Activated naive CD8-positive, alpha-beta T cell treated with anti-CD3 and anti-CD28 coated beads, Interleukin-2, amount 50 U/mL, for 16 hours (primary cell): ENCODE data around the gene NADSYN1.

Experiments
- DNase-seq: peaks from one replicate; pipeline ENCODE4 v3.0.0-alpha.2; 2020; ENCODE audit warnings: low read depth, low spot score

NADSYN1 gene

DNA sequence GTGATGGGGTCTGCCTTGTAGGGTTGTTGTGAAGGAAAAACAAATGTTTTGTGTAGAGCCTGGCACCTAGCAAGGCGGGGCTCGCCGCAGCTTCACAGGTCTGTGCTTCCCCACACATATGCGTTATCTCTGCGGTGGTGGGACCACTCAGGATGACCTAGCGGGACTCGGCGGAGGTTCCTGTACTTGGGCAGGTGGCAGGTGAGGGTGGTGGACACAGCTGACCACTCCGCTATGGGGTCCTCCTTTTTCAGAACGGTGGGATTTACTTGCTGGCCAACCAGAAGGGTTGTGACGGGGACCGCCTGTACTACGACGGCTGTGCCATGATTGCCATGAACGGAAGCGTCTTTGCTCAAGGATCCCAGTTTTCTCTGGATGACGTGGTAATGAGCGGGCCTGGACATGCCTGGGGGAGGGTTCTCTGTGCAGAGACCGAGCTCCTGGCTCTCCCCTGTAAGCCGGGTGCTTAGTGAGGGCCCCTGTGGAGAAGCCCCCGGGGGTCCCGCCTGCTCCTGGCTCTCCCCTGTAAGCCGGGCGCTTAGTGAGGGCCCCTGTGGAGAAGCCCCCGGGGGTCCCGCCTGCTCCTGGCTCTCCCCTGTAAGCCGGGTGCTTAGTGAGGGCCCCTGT, 21.3 kb downstream of the NADSYN1 start:
- no peak for DNase-seq

DNA sequence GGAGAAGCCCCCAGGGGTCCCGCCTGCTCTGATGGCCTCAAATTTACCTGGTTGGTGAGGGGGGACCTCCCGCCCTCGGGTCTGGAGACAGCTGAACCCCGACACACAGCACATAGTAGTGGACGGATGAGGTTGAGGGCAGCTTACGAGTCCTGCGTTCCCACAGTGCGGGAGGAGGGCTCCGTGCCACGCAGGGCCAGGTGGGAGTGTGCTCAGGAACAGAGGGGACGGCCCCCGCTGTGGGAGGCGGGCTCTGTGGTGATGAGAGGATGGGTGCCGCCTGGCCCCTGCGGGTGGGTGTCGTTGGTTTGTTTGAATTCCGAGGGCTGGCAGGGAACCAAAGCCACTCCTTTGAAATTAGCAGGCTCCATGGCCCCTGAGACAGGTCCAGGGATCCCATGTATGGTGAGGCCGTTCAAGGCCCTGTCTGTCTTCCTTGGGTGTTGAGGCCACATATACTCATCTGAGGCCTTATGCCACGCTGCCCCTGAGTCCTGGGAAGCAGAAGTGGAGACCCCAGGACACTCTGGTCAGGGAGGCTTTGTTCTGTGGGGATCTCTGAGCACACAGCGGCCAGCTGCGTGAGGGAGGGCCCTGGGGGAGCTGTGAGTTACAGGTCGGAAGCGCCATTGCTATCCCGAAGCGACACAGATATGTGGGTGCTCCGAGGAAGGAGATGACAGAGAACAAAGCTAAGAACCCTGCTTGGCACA, 21.9 kb downstream of the NADSYN1 start:
- DNase-seq = no peak

GRCh38 chr11:71476031-71476430, 23.0 kb downstream of the NADSYN1 start:
- no peak for DNase-seq

DNA sequence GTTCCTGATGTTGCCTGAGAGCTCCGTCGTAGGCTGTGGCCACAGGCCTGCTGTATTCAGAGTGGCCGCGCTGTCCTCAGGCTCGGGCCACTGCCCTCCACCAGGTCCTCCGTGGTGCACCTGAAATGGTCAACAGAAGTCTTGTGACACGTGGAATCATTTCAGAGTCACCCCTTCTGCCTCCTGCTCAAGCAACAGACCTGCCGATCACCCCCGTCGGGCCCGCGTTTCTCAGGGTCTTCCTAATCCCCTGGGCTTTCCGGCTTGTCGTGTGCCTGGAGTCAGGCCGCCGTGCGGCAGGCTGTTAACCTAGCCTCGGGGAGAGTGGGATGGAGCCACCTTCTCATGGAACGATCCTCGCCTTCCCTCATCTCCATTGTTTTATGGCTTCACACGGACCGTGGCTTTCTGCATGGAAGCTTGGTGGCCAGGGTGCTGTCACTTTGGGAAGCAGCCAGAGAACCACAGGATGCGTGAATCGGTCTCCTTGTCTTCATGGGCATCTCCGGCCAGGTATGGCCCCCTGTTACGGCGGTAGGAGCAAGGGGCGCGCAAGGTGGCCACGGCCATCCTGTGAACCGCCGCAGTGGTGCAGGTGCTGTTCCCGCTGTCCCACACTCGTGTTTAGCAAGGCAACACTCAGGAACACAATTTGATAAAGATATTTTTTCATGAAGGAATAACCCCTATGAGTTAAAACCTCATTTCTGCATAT, 24.1 kb downstream of the NADSYN1 start:
- DNase-seq = no peak

GRCh38 chr11:71477641-71478527, 24.9 kb downstream of the NADSYN1 start:
- DNase-seq = no peak

DNA sequence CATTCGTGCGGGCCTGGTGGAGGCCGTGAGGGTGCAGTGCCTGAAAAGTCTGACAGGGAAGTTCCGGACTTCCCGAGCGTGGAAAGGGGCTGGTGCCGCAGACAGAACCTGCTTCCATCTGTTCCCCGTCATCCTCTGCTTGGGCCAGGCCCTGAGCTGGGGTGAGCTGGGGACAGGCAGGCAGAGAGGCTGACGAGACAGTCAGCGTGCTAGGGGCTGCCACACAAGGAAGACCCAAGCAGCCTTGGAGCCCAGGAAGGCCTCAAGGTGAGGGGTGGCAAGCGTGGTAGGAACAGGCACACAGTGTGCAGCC, 25.5 kb downstream of the NADSYN1 start:
- no peak for DNase-seq

DNA sequence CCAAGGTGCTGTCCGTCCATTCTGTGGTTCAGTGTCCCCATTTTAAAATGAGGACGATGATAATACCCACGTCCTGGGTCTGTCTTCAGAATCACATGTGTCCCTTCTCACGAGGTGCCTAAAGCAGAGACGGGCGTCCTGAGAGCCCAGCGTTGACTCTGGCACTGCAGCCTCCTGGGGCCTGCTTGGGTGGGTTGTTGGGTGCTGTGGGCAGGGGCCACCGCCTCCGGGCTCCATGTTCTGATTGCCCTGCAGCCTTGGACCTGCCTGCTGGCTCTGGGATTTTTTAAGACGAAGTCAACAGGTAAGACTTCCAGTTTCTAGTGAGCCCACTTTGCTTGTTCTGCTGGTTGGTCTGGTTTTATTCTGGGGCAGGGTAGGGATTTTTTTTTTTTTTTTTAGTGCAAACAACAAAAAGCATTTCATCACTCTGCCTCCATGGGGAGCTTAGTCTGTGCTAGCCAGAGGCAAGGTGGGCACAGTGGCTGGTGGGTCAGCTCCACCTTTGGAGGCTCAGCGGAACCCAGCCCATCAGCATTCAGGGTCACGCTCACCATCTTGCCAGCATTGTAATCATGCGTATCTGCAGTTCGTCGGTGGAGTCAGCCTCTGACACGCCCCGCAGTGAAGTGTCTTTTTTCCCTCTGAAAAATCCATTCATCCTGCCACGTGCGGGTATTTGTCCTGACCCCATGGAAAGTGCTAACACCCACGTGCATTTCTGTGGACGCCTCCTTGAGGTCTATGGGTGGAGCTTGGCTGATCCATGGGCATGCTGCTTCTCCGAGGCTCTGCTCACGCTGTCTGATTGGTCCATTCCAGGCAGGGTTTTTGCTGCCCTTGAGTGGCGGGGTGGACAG, 28.3 kb downstream of the NADSYN1 start:
- DNase-seq = no peak

GRCh38 chr11:71482216-71482615, 29.2 kb downstream of the NADSYN1 start:
- no peak for DNase-seq

GRCh38 chr11:71482746-71483364, 29.9 kb downstream of the NADSYN1 start:
- no peak for DNase-seq

DNA sequence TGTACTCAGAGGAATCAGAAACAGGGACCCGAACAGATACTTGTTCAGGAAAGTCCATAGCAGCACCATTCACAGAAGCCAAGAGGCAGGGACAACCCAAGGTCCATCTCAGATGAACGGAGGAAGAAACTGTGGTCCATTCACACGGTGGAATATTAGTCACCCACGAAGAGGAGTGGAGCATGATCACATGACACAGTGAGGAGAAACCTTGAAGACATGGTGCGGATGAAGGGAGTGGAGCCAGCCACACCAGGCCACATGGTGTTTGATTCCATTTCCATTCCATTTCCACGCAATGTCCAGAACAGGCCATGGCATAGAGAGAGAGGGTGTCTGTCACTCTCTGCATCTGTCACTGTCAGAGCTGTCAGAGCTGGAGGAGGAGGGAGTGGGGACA, 30.7 kb downstream of the NADSYN1 start:
- DNase-seq = no peak

- no peak for DNase-seq
Measured at GRCh38 chr11:71484248-71485062, 31.5 kb downstream of the NADSYN1 start.

DNA sequence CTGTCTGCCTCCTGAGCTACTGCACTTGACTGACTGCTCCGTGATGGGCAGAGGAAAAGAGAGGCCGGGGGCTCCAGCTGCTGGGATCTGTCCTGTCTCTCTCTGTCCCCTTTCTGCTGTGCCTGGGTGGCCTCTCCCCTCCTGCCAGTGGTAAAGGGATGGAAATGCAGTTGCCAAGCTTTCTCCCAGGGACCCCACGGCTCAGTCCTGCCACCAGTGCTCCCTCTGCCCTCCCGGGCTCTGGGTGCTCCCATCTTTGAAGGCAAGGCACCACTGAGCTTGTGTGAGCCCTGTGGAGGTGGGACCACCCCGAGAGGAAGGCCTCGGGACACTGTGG, 32.0 kb downstream of the NADSYN1 start:
- DNase-seq = no peak

- DNase-seq = no peak
Measured at GRCh38 chr11:71485466-71485865, 32.5 kb downstream of the NADSYN1 start.

DNA sequence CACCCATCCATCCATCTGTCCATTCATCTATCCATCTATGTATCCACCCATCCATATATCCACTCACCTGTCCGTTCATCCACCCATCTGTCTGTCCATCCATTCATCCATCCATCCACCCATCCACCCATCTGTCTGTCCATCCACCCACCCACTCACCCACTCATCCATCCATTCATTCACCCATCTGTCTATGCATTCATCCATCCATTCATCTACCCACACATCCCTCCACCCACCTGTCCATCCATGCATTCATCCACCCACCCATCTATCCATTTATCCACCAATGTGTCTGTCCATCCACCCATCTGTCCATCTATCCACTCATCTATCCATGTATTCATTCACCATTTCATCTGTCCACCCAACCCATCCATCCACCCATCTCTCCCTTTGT, 33.3 kb downstream of the NADSYN1 start:
- DNase-seq = no peak

GRCh38 chr11:71488681-71489270, 35.8 kb downstream of the NADSYN1 start:
- no peak for DNase-seq

- no peak for DNase-seq
Measured at GRCh38 chr11:71489311-71490043, 36.5 kb downstream of the NADSYN1 start.

- no peak for DNase-seq
Measured at GRCh38 chr11:71490044-71490730, 37.2 kb downstream of the NADSYN1 start.

- no peak for DNase-seq
Measured at GRCh38 chr11:71490731-71491390, 37.9 kb downstream of the NADSYN1 start.
